Adrenal gland (tissue), 5 donors: Measurements from ENCODE around the gene ADGRD2.

ENCODE experiments used
- POLR2A ChIP-seq, 2 donors: fragments of 450-650 bp; IDR thresholded peaks; one replicate each; pipeline ENCODE4 v1.6.1; 2017; ENCODE audit warnings: antibody characterized with exemption in 2 of 2, mild to moderate bottlenecking in 2 of 2, moderate library complexity in 1 of 2
- TF ChIP-seq, protein P1 (sequence below), 6 experiments: fragments of 450-650 bp in 4 of 6; fragments of 200-600 bp in 2 of 6; sonication (generic) in 1 of 6; IDR thresholded peaks; 1 replicate in 5 of 6; 2 replicates in 1 of 6; pipeline versions ENCODE4 v1.5.1 to v1.8.0; 2016 to 2021; ENCODE audit warnings: antibody characterized with exemption in 6 of 6, mild to moderate bottlenecking in 2 of 6, moderate library complexity in 1 of 6
- donor health status: DM: no; HTN: no; CAD: no.

DNA sequence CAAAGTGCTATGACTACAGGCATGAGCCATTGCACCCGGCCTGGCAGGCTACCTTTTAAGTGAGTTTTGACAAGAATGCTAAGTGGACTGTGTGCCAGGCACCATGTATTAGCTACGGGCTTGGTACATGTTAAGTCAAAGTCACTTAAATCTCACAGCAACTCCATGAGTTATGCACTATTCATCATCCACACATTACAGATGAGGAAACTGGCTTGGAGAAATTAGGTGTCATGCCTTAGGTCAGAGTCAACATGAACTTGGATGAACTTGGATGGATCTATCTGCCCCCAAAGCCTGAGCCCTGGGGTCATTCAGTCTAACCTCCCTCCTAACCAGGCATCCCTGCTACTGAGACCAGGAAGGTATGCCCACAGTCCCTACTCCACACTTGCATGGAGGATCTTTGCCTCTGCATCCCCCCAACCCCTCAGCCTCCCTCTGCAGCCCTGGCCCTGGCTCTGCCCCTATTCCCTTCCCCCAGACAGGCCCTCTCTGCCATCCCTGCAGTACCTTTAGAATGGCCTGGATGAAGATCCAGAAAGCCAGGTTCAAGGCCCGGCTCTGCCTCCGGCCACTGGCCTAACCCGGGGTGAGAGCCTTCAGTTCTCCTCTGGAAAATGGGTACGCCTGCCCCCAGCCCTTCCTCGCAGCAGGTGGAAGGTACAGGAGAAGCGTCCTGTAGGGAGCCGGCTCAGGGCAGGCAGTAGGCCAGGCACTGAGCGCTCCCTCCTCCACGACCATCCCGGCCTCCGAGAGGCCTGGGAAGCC, 685 bp upstream of the ADGRD2 start:
- no peak for TF ChIP-seq POLR2A (IDR thresholded peaks at IDR 0.05)
- TF ChIP-seq, protein P1, sequence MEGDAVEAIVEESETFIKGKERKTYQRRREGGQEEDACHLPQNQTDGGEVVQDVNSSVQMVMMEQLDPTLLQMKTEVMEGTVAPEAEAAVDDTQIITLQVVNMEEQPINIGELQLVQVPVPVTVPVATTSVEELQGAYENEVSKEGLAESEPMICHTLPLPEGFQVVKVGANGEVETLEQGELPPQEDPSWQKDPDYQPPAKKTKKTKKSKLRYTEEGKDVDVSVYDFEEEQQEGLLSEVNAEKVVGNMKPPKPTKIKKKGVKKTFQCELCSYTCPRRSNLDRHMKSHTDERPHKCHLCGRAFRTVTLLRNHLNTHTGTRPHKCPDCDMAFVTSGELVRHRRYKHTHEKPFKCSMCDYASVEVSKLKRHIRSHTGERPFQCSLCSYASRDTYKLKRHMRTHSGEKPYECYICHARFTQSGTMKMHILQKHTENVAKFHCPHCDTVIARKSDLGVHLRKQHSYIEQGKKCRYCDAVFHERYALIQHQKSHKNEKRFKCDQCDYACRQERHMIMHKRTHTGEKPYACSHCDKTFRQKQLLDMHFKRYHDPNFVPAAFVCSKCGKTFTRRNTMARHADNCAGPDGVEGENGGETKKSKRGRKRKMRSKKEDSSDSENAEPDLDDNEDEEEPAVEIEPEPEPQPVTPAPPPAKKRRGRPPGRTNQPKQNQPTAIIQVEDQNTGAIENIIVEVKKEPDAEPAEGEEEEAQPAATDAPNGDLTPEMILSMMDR (IDR thresholded peaks at IDR 0.05) = no peak
